Suprapubic skin (tissue), 4 donors: ENCODE measurements around the gene TTC39A.

ENCODE experiments used
- CTCF ChIP-seq, 2 donors: fragments of 200-600 bp in 1 of 2; fragments of 450-650 bp in 1 of 2; sonication (generic) in 1 of 2; IDR thresholded peaks; one replicate each; pipeline ENCODE4 v1.5.1; 2016 to 2019; ENCODE audit warnings: antibody characterized with exemption in 2 of 2, mild to moderate bottlenecking in 1 of 2, moderate library complexity in 1 of 2
- POLR2A ChIP-seq, 2 donors: fragments of 450-650 bp; IDR thresholded peaks; one replicate each; pipeline ENCODE4 v1.6.1; 2017; ENCODE audit warnings: antibody characterized with exemption in 2 of 2, mild to moderate bottlenecking in 2 of 2, moderate library complexity in 2 of 2
- POLR2AphosphoS5 ChIP-seq, 3 donors: sonication (generic); formaldehyde crosslinking; IDR thresholded peaks; one replicate each; pipeline ENCODE4 v1.6.1; 2017; ENCODE audit warnings: antibody characterized with exemption in 3 of 3

- TF ChIP-seq POLR2A (IDR thresholded peaks at IDR 0.05) (no peak), POLR2AphosphoS5 (IDR thresholded peaks at IDR 0.05) (no peak), CTCF (IDR thresholded peaks at IDR 0.05) (no peak)
Observed at GRCh38 chr1:51253691-51254090, 76.7 kb downstream of the TTC39A start.
